Right lobe of liver (tissue), 6 donors: ENCODE data around the gene WDR48. TPM values are rescaled to one million over a fixed set of nuclear protein-coding genes. Genes with fewer than 3 reads are reported as not detected.

Source experiments
- ATAC-seq, 4 donors: fragments of 200-7000 bp; cut with Tn5 transposase; one replicate each; pipeline ENCODE4 v1.9.1; 2020; ENCODE audit warnings: mild to moderate bottlenecking in 4 of 4, moderate library complexity in 4 of 4
- DNase-seq, 3 donors: peaks; one replicate each; pipeline ENCODE4 v3.0.0-alpha.2; 2020
- H3K27ac ChIP-seq, 3 donors: fragments of 200-600 bp; one replicate each; pipeline ENCODE4 v1.8.0; 2022
- H3K27me3 ChIP-seq, 2 donors: fragments of 200-600 bp; one replicate each; pipeline ENCODE4 v1.8.0; 2022
- H3K36me3 ChIP-seq, 4 donors: fragments of 200-600 bp; sonication (generic) in 1 of 4; one replicate each; pipeline versions ENCODE4 v1.5.1 to v1.8.0; 2017 to 2022; ENCODE audit warnings: control low read depth in 1 of 4
- H3K4me1 ChIP-seq, 4 donors: fragments of 200-600 bp; sonication (generic) in 1 of 4; one replicate each; pipeline versions ENCODE4 v1.5.1 to v1.8.0; 2017 to 2022; ENCODE audit warnings: control low read depth in 1 of 4
- H3K4me3 ChIP-seq, 3 donors: fragments of 200-600 bp; one replicate each; pipeline ENCODE4 v1.8.0; 2022
- H3K9me3 ChIP-seq, 4 donors: fragments of 200-600 bp; sonication (generic) in 1 of 4; one replicate each; pipeline versions ENCODE4 v1.5.1 to v1.8.0; 2017 to 2022; ENCODE audit warnings: control low read depth in 1 of 4
- POLR2A ChIP-seq: fragments of 450-650 bp; IDR thresholded peaks from one replicate; pipeline ENCODE4 v1.6.1; 2017; ENCODE audit warnings: antibody characterized with exemption, mild to moderate bottlenecking
- WGBS: methylation state at CpG from one replicate; pipeline ENCODE4 v1.1.6; 2018; ENCODE audit warnings: low coverage, low lambda C conversion rate; ENCODE audit not compliant: insufficient coverage; ENCODE audit errors: missing lambda C conversion rate; 5-methylcytosine and 5-hydroxymethylcytosine counted together
- intact Hi-C, 2 donors: fragments of 100-400 bp; cut with DNase I; formaldehyde crosslinking; loops; one replicate each; pipeline versions ENCODE4 v1.11.2 to v1.14.1; 2022
- total RNA-seq, 6 experiments: library from RNA; depleted of rRNA in 2 of 6; stranded (reverse); fragments of >200 nt in 2 of 6; fragmentation: NEBNext Ultra II Directional in 3 of 6; extraction: Animal tissue kit (Norgen Biotek cat#: 25700) in 3 of 6; gene quantifications; one replicate each; pipeline versions ENCODE4 v1.1.0 to v1.2.4, GENCODE V29; 2016 to 2023
- TF ChIP-seq, protein P1 (sequence below), 4 donors: fragments of 200-600 bp in 3 of 4; fragments of 450-650 bp in 1 of 4; IDR thresholded peaks; one replicate each; pipeline versions ENCODE4 v1.5.1 to v1.8.0; 2016 to 2022; ENCODE audit warnings: antibody characterized with exemption in 4 of 4, mild to moderate bottlenecking in 2 of 4
- donor health status: DM: no; HTN: yes; CAD: no.
- donor health status: DM: no; HTN: no; CAD: no.
- donor health status: DM: no; HTN: no; CAD: no.
- donor health status: DM: no; HTN: yes; CAD: no.
- donor health status: DM: no; HTN: yes; CAD: no.

The WDR48 gene
- total RNA-seq, 6 experiments from 2014 or later, result 11.3 to 21.9 (median 18.3) TPM

DNA sequence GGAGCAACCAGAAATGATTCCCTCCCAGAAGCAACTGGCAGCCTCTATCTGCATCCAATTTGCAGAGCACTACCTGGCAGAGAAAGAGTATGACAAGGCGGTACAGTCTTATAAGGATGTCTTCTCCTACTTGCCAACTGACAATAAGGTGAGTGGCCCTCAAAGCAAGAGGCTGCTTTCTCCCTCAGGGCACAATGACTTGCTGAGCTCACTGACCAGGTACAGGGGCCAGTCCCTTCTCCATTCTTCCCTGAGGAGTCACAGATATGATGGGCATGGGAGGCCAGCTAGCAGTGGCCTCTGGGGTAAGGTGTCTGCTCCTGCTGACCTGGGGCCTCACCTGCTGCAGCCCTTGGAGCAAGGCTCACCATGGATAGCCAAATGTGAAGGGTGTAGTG, 81.3 kb downstream of the WDR48 start:
- DNase-seq (no peak), ATAC-seq (no peak)
- intact Hi-C loops, result no loop called here
- WGBS, result no CpG with 5 or more reads among the region's 1 CpG
- TF ChIP-seq, protein P1, sequence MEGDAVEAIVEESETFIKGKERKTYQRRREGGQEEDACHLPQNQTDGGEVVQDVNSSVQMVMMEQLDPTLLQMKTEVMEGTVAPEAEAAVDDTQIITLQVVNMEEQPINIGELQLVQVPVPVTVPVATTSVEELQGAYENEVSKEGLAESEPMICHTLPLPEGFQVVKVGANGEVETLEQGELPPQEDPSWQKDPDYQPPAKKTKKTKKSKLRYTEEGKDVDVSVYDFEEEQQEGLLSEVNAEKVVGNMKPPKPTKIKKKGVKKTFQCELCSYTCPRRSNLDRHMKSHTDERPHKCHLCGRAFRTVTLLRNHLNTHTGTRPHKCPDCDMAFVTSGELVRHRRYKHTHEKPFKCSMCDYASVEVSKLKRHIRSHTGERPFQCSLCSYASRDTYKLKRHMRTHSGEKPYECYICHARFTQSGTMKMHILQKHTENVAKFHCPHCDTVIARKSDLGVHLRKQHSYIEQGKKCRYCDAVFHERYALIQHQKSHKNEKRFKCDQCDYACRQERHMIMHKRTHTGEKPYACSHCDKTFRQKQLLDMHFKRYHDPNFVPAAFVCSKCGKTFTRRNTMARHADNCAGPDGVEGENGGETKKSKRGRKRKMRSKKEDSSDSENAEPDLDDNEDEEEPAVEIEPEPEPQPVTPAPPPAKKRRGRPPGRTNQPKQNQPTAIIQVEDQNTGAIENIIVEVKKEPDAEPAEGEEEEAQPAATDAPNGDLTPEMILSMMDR (IDR thresholded peaks at IDR 0.05), result no peak
- TF ChIP-seq POLR2A, result no peak
- Histone ChIP-seq H3K4me1 (no peaks in the 10 kb centered on the region), H3K27me3 (no peaks in the 10 kb centered on the region), H3K4me3 (no peak overlapping the region), H3K36me3 (no peaks in the 10 kb centered on the region), H3K27ac (no peak overlapping the region), H3K9me3 (no peaks in the 10 kb centered on the region)

DNA sequence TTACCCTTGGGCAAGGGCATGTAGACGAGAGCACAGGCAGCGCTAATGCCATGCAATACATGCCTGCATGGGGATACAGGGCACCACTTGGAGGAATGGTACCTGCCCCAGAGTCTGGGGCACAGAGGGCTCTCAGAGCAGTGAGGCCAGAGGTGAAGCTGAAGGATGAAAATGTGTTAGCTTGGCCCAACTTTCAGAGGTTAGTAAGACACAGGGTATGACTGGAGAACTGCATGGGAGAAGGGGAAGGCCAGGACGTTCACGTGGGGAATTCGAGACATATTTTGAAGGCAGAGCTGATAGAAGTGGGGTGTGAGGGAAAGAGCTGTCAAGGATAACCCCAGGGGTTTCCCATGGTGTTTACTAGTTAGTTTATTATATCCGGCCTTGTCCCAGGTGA, 82.0 kb downstream of the WDR48 start:
- no peaks in the 10 kb centered on the region for H3K36me3 ChIP-seq
- DNase-seq (no peak), ATAC-seq (no peak)
- H3K27ac ChIP-seq, result no peak overlapping the region
- intact Hi-C loops, result no loop called here
- WGBS, result 72% methylated on average over 4 of the region's 6 CpGs
- H3K9me3 ChIP-seq, result no peaks in the 10 kb centered on the region
- no peak overlapping the region for H3K4me3 ChIP-seq
- no peaks in the 10 kb centered on the region for H3K4me1 ChIP-seq
- no peaks in the 10 kb centered on the region for H3K27me3 ChIP-seq
- TF ChIP-seq POLR2A, result no peak
- TF ChIP-seq, protein P1 (IDR thresholded peaks at IDR 0.05), result no peak

DNA sequence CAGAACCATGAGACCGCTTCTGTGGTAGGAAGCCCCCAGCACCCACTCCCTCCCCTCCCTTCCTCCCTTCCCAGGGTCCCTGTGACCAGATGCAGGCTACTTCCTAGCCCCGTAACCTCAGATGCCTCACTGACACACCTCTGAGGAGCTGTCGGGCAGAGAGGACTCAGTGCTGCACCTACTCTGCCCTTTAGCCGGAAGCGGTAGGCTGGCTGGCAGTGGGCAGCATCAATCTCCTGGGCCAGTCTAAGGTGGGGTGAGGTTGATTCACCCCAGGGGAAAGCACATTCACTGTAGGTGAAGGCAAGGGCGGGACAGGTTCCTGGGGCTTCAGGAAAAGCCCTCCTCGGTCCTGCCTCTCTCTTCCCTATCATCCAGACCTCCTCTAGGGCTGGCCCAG, 82.5 kb downstream of the WDR48 start:
- intact Hi-C loops, result no loop called here
- H3K36me3 ChIP-seq, result no peaks in the 10 kb centered on the region
- no peaks in the 10 kb centered on the region for H3K9me3 ChIP-seq
- no peaks in the 10 kb centered on the region for H3K27me3 ChIP-seq
- no peak overlapping the region for H3K4me3 ChIP-seq
- WGBS, result 100% methylated on average over 2 of the region's 7 CpGs
- no peak for DNase-seq
- TF ChIP-seq, protein P1 (IDR thresholded peaks at IDR 0.05), result no peak
- TF ChIP-seq POLR2A, result no peak
- ATAC-seq, result no peak
- H3K27ac ChIP-seq, result no peak overlapping the region
- H3K4me1 ChIP-seq, result no peaks in the 10 kb centered on the region

DNA sequence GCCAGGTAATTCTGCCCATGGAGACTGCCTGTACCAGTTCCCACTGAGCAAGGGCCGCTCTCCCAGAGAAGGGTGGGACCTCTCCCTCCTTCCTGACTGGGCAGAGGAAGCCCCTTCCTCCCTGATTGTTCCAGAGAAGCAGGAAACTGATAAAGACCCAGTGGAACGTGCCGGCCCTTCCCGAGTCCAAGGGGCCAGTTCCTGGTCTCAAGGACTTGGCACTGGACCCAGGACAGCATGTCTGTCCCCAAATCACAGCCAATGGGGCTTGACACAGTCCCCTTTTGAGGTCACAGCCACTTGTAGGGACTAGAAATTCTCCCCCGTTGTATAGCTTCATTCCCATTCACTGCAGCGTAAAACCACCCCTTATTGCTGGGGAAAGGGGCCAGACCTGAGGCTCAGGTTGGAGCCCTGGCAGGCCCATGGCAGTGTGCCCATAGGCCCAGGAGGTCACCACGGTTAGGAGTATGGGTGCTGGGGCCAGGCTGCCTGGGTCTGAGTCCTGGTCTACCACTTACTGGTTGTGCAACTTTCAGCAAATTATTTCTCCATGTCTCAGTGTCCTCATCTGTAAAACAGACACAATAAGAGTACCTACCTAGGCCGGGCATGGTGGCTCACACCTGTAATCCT, 83.5 kb downstream of the WDR48 start:
- H3K27ac ChIP-seq, result no peak overlapping the region
- no peaks in the 10 kb centered on the region for H3K9me3 ChIP-seq
- DNase-seq, result no peak
- H3K36me3 ChIP-seq, result no peaks in the 10 kb centered on the region
- intact Hi-C loops, result no loop called here
- TF ChIP-seq, protein P1 (IDR thresholded peaks at IDR 0.05), result no peak
- TF ChIP-seq POLR2A, result no peak
- WGBS, result 73% methylated on average over 3 of the region's 8 CpGs
- no peak overlapping the region for H3K4me3 ChIP-seq
- H3K4me1 ChIP-seq, result no peaks in the 10 kb centered on the region
- ATAC-seq, result peak; percentile 44 to 73 (median 53)
- H3K27me3 ChIP-seq, result no peaks in the 10 kb centered on the region
